ENCODE results near the gene CALCA.
"Not testable (repeated sequence)": the region's sequence is repeated elsewhere in the genome, so short reads cannot be mapped to it uniquely, and the experiment has no call there.

CALCA gene, protein sequence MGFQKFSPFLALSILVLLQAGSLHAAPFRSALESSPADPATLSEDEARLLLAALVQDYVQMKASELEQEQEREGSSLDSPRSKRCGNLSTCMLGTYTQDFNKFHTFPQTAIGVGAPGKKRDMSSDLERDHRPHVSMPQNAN

GRCh38 chr11:14971865-14972580 lies at the start of gene CALCA:
CALCA (minus strand) TSS chr11:14972351; CDS start chr11:14971192, 1,159 bp downstream.
- intact Hi-C loops (cut with DNase I), result no loop called here
- no peak for DNase-seq

- no peak for DNase-seq
- intact Hi-C loops (cut with DNase I), result no loop called here
Observed at GRCh38 chr11:15016200-15016599, 44.0 kb upstream of the CALCA start.

- DNase-seq, result no peak
Observed at GRCh38 chr11:15011776-15012345, 39.7 kb upstream of the CALCA start.

GRCh38 chr11:15010865-15011264 lies 38.7 kb upstream of the CALCA start:
- DNase-seq, result no peak
- intact Hi-C loops (cut with DNase I), result no loop called here

More at GRCh38 chr11:15011776-15012345, 39.7 kb upstream of the CALCA start:
- intact Hi-C loops (cut with DNase I), result no loop called here

DNA sequence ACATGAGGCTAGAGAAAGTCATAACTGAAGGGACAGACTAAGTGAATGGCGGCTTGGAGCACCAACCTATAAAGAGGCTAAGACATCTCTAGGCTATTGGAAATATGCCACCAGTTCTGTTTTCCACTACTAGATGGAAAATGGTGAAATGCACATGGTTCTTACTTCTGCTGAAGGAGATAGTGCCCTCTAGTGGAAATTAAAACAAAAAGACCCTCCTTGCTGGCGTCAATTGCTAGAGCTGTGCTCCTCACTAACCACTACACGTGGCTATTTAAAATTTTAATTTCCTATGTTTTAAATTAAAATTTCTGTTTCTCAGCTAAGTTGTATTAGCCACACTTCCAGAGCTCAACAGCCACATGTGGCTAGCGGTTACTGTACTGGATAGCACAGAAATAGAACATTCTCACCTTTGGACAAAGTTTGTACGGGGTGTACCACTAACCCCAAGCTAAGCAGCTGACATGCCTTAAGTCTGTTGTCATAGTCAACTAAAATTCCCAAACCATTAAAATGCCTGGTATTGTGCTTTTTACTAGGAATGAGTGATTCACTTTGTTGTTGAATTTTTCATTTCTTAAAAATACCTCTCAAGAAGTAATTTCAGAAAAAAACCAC lies 34.1 kb upstream of the CALCA start:
- DNase-seq, result no peak
- intact Hi-C loops (cut with DNase I), result no loop called here

DNA sequence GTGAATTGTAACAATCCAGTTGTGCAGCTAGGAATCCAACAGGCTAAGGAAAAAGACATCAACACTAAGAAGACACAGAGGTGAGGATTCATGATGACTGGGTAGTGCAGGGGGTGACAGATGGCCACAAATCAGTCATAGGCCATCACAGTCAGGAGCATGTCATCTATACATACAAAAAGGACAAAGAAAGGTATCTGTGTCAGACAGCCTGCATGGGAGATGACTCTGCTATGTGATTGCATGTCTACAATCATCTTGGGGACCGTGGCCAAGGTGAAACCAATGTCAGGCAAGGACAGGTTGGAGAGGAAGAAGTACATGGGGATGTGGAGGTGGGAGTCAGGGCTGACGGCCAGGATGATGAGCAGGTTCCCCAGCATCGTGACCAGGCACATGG lies 16.0 kb upstream of the CALCA start:
- peak in 1 of 10 donors; percentile 45 for DNase-seq
- intact Hi-C loops (cut with DNase I), result not testable (repeated sequence)

- no peak for DNase-seq
- intact Hi-C loops (cut with DNase I), result no loop called here
Observed at GRCh38 chr11:14981507-14981906, 9.4 kb upstream of the CALCA start.

GRCh38 chr11:14980854-14981253 lies 8.7 kb upstream of the CALCA start:
- DNase-seq, result no peak
- intact Hi-C loops (cut with DNase I), result no loop called here

GRCh38 chr11:14977101-14977880 lies 5.1 kb upstream of the CALCA start:
- intact Hi-C loops (cut with DNase I), result no loop called here
- DNase-seq, result no peak

- intact Hi-C loops (cut with DNase I), result no loop called here
- no peak for DNase-seq
Observed at GRCh38 chr11:14975252-14975587, 3.1 kb upstream of the CALCA start.

DNA sequence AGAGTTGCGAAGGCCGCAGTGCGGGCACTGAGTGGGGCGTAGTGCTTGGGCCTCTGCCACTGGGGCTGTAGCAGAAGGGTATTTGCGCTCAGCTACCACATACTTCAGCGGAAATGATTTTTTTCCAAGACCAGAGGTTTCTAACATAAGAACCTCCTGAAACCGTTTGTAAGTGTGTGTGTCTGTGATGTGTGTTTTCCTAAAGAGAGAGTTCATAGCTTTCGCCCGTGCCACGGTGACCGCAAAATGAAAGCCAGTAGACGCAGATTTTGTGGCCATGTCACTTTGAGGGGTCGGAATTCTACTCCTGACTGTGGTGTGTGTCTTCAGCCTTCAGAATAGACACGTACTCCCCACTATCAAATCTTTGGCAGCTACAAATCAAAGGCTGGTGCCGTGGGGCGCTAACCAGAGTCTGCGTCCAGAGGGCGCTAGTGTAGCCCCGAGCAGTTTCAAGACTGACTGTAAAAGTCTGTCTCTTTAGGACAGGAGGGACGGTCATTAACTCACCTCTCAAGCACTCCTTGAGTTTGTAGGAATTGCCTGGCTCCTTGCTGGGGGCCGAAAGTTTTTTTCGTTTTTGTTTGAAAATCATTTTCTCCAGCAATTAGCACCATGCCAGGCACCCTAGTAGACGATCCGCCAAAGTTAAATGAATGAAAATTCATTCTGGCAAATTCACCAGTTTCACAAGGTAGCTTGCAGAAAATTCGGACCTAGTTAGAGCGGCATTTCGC lies 2.5 kb upstream of the CALCA start:
- DNase-seq, result peak in 2 of 10 donors; percentile 17 to 85
- intact Hi-C loops (cut with DNase I), result no loop called here

DNA sequence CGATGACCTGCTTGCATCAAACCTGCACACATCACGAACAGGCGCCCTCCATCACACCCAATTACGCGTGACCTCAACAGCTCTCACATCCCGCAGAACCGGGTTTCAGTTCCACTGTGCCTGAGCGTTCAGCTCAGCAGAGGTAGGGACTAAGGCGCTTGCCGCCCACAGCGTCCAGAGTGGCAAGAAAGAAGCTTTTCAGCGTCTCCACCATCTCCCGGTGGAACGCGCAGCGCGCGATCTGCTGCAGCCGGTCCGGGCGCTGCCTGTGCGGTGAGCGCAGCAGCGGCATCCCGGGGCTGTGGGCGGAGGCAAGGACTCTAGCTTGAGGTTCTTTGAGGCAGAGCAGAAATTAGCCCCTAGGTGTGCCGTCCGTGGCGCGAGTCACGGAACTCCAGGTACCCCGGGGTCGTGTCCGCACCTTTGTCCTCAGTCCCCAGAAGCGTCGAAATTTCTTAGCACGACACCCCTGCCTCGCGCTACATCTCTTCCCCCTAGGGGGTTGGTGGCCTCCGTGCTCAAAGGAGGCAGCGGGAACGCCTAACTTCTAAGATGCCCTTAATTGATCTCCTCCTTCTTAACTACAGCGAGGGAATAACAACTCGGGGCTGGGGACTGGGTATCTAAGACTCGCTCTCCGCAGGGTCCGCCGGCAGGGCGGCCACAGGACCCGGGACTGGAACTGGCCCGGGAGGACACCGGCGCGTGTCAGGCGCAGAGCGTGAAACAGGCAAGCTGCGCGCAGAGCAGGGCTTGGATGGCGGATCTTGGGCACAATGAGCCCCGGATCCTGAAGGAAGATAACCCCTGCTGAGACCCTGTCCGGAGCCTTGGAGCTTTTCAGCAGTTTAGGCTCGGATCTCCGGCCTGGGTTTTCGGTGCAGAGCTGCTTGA lies 1.7 kb upstream of the CALCA start:
- peak in 4 of 10 donors; percentile 16 to 87 (median 50) for DNase-seq

DNA sequence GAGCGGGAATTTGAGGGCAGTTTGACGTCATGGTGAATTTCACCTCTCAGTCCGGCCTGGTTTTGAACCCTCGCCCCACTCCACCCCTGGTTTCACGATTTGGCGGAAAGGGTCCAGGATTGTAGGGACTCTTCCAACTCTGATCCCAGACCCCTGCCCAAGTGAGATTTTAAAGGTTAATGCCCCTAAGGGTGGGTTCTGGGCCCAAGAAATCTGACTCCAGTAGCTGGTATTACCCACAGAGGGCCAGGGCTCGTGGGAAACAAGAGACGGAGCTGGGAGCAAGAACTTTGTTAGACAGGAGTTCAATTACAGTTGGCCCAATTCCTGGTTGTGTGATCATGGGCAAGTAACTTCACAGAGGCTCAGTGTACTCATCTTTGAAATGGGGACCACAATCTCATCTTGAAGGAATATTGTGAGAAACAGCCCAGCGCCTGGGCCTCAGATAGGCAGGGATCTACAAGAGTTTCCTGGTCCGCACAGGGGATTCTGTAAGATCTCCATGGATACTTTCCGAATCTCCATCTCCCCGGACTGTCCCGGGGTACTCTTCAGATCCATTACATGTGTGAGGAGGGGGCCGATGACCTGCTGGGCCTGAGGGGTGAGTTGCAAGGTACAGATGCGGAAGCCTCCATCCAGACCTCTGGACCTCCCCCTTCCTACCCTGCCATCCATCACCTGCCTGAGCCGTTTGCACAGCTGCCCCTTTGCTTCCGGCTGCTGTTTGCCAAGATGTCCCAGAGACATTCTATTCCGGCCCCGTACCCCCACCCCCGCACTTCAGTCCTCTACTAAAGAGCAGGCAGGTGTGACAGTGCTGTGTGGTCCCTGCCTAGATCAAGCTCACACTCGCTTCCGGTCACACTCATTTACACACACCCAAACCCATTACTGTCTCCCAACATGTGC lies 687 bp upstream of the CALCA start:
- no peak for DNase-seq
- intact Hi-C loops (cut with DNase I), result no loop called here

More for the DNA sequence above, 1.7 kb upstream of the CALCA start:
- intact Hi-C loops (cut with DNase I), result no loop called here

GRCh38 chr11:14969901-14970323 lies 2.2 kb downstream of the CALCA start:
- peak in 2 of 10 donors; percentile 24 to 81 for DNase-seq
- intact Hi-C loops (cut with DNase I), result no loop called here

DNA sequence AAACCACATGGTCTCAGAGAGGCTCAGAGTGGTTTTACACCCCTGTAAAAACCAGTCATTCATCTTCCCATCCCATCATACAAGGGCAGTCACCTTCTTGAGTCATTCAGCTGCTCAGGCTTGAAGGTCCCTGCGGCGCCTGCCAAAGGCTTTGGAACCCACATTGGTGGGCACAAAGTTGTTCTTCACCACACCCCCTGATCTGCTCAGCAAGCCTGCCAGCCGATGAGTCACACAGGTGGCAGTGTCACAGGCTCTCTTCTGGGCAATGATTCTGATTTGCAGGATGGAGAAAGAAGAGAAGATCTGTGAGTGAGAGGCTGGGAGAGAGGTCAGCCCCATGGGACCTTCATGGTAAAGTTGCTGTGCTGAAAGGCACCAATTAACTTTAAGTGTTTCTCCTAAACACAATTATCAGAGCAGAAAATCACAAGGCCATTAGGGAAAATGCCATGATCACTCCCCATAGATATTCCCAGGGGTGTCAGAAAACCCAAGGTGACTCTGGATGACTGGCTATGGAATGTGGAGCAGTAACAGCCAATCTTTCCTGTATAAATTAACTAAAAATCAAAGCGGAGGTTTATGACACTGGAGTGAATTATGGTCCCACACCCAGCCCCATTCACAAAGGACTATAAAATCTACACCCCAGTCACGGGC lies 4.4 kb downstream of the CALCA start:
- intact Hi-C loops (cut with DNase I), result no loop called here
- DNase-seq, result no peak

GRCh38 chr11:14956111-14956510 lies 16.0 kb downstream of the CALCA start:
- intact Hi-C loops (cut with DNase I), result no loop called here

GRCh38 chr11:14954581-14954980 lies 17.6 kb downstream of the CALCA start:
- intact Hi-C loops (cut with DNase I), result no loop called here
- no peak for DNase-seq

More at GRCh38 chr11:14956111-14956510, 16.0 kb downstream of the CALCA start:
- DNase-seq, result no peak
